MCF 10A (cell line): ENCODE measurements around the gene ANO4. TPM values are rescaled to one million over a fixed set of nuclear protein-coding genes. Genes with fewer than 3 reads are reported as not detected.
"Not testable (repeated sequence)": the region's sequence is repeated elsewhere in the genome, so short reads cannot be mapped to it uniquely, and the experiment has no call there.

ENCODE experiments used
- BruUV-seq: library from RNA; stranded (reverse); fragments of 400-500 nt; replicated peaks from 2 replicates; lab custom pipeline; 2021; lab: Mats Ljungman, UMichigan
- CTCF ChIA-PET: fragments of 300-600 bp; sonication (Branson Sonifier 250); formaldehyde crosslinking; extraction: SDS; loops from one replicate; lab custom pipeline; 2021; ENCODE audit warnings: antibody characterized with exemption, inconsistent platforms; lab: Yijun Ruan, JAX
- POLR2A ChIA-PET: fragments of 300-600, 350-650 bp; sonication (Branson Sonifier 250); formaldehyde crosslinking; extraction: SDS; loops from one replicate; lab custom pipeline; 2020; ENCODE audit warnings: antibody characterized with exemption, inconsistent platforms; lab: Yijun Ruan, JAX
- DNase-seq: peaks from one replicate; pipeline ENCODE4 v3.0.0-alpha.2; 2018; ENCODE audit not compliant: unreplicated experiment
- H3K27ac Mint-ChIP-seq: one replicate; pipeline ENCODE4 v1.8.0; 2022; ENCODE audit warnings: mild to moderate bottlenecking, low read depth, mixed read lengths; ENCODE audit not compliant: unreplicated experiment
- H3K27me3 Mint-ChIP-seq: one replicate; pipeline ENCODE4 v1.8.0; 2022; ENCODE audit warnings: mixed read lengths; ENCODE audit not compliant: insufficient read depth, unreplicated experiment
- H3K36me3 Mint-ChIP-seq: one replicate; pipeline ENCODE4 v1.8.0; 2022; ENCODE audit warnings: mild to moderate bottlenecking, moderate library complexity, mixed read lengths; ENCODE audit not compliant: insufficient read depth, unreplicated experiment
- H3K4me1 Mint-ChIP-seq: one replicate; pipeline ENCODE4 v1.8.0; 2022; ENCODE audit warnings: mixed read lengths; ENCODE audit not compliant: insufficient read depth, unreplicated experiment
- H3K4me3 Mint-ChIP-seq: one replicate; pipeline ENCODE4 v1.8.0; 2022; ENCODE audit warnings: mild to moderate bottlenecking, moderate library complexity, mixed read lengths; ENCODE audit not compliant: unreplicated experiment
- H3K9me3 Mint-ChIP-seq: one replicate; pipeline ENCODE4 v1.8.0; 2022; ENCODE audit warnings: mixed read lengths; ENCODE audit not compliant: unreplicated experiment
- intact Hi-C: fragments of 100-400 bp; cut with micrococcal nuclease; formaldehyde crosslinking; loops from 2 replicates; pipeline ENCODE4 v1.14.1; 2022
- total RNA-seq: library from RNA; stranded (reverse); gene quantifications from 2 replicates; pipeline ENCODE4 v1.2.3, GENCODE V29; 2022
- TF ChIP-seq, protein P1 (sequence below): fragments of 200-600 bp; IDR thresholded peaks from one replicate; pipeline ENCODE4 v1.8.0; 2022; ENCODE audit warnings: antibody characterized with exemption, mild to moderate bottlenecking; ENCODE audit not compliant: unreplicated experiment

Gene ANO4
- total RNA-seq, 1 experiment from 2014 or later = 0.91 TPM

GRCh38 chr12:100987552-100988521 lies 193.3 kb downstream of the ANO4 start:
- Mint-ChIP-seq H3K9me3 (no peaks in the 10 kb centered on the region), H3K27ac (peak overlapping the region; percentile 33), H3K4me3 (no peak overlapping the region), H3K4me1 (peaks cover 6% of the 10 kb centered on the region), H3K27me3 (no peaks in the 10 kb centered on the region), H3K36me3 (no peaks in the 10 kb centered on the region)
- intact Hi-C loops = loop anchor here (5.0 kb wide), 1 partner anchor 161 kb away; no protein-coding TSS in a partner anchor
- TF ChIP-seq, protein P1, sequence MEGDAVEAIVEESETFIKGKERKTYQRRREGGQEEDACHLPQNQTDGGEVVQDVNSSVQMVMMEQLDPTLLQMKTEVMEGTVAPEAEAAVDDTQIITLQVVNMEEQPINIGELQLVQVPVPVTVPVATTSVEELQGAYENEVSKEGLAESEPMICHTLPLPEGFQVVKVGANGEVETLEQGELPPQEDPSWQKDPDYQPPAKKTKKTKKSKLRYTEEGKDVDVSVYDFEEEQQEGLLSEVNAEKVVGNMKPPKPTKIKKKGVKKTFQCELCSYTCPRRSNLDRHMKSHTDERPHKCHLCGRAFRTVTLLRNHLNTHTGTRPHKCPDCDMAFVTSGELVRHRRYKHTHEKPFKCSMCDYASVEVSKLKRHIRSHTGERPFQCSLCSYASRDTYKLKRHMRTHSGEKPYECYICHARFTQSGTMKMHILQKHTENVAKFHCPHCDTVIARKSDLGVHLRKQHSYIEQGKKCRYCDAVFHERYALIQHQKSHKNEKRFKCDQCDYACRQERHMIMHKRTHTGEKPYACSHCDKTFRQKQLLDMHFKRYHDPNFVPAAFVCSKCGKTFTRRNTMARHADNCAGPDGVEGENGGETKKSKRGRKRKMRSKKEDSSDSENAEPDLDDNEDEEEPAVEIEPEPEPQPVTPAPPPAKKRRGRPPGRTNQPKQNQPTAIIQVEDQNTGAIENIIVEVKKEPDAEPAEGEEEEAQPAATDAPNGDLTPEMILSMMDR = peak; percentile 24
- ChIA-PET CTCF (no interaction called here), POLR2A (no interaction called here)
- DNase-seq = peak; percentile 53
- BruUV-seq = no TSS peak

DNA sequence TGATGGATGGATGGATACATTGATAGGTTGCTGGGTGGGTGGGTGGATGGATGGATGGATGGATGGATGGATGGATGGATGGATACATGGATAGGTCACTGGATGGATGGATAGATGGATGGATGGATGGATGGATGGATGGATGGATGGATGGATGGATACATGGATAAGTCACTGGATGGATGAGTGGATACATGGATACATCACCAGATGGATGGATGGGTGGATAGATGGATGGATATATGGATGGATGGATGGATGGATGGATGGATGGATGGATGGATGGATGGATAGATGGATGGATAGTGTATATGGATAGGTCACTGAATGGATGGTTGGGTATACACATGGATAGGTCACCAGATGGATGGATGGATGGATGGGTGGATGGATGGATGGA lies 194.9 kb downstream of the ANO4 start:
- DNase-seq, POLR2A ChIA-PET, H3K36me3 Mint-ChIP-seq, H3K9me3 Mint-ChIP-seq, H3K4me3 Mint-ChIP-seq, H3K27ac Mint-ChIP-seq, CTCF ChIA-PET, BruUV-seq, H3K27me3 Mint-ChIP-seq, H3K4me1 Mint-ChIP-seq: not testable (repeated sequence)
- intact Hi-C loops = loop anchor here (5.0 kb wide), 1 partner anchor 162 kb away; no protein-coding TSS in a partner anchor

DNA sequence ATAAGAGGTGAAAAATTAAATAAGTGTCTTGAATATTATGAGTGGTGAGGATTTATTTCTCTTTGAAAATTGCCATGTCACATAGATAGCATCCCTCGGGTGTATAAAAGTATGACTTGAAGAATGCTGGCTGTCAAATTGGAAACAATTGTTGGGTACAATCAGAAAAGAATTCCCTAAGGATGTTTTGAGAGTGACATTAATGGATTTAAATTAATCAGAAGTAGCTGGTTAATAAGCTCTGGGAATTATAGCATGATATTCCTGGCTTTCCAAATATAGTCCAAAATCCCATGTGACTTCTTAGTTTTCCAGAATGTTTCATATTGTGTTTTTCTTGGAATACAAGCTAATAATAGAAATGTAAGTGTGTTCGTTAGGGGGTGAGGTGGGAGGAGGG lies 196.5 kb downstream of the ANO4 start:
- POLR2A ChIA-PET = no interaction called here

GRCh38 chr12:100992194-100992593 lies 197.6 kb downstream of the ANO4 start:
- Mint-ChIP-seq H3K9me3 (no peaks in the 10 kb centered on the region), H3K27ac (no peak overlapping the region), H3K36me3 (no peaks in the 10 kb centered on the region), H3K4me3 (no peak overlapping the region), H3K27me3 (no peaks in the 10 kb centered on the region), H3K4me1 (peaks cover 14% of the 10 kb centered on the region)
- intact Hi-C loops = no loop called here
- BruUV-seq = no TSS peak
- CTCF ChIA-PET = no interaction called here
- no peak for DNase-seq
- TF ChIP-seq, protein P1 = no peak
- POLR2A ChIA-PET = no interaction called here

More for the DNA sequence above, 196.5 kb downstream of the ANO4 start:
- Mint-ChIP-seq H3K9me3 (no peaks in the 10 kb centered on the region), H3K4me3 (no peak overlapping the region), H3K36me3 (no peaks in the 10 kb centered on the region), H3K27ac (no peak overlapping the region), H3K27me3 (no peaks in the 10 kb centered on the region), H3K4me1 (peaks cover 14% of the 10 kb centered on the region)
- intact Hi-C loops = no loop called here
- CTCF ChIA-PET = no interaction called here
- no peak for DNase-seq
- BruUV-seq = no TSS peak
- TF ChIP-seq, protein P1 = no peak
